Chondrocyte (in vitro differentiated cells): ENCODE data around the gene PRKAR1A. TPM values are rescaled to one million over a fixed set of nuclear protein-coding genes. Genes with fewer than 3 reads are reported as not detected.
A peak's percentile ranks its signal among the peaks of the same experiment; 100 is the strongest.
"Not testable (repeated sequence)": the region's sequence is repeated elsewhere in the genome, so short reads cannot be mapped to it uniquely, and the experiment has no call there.

Source experiments
- DNase-seq: peaks from one replicate; pipeline ENCODE4 v3.0.0; 2021; ENCODE audit warnings: mixed read lengths, low spot score
- H3K27ac Mint-ChIP-seq: one replicate; pipeline ENCODE4 v1.8.0; 2021; ENCODE audit warnings: mild to moderate bottlenecking, moderate library complexity, mixed read lengths; ENCODE audit not compliant: unreplicated experiment
- H3K27me3 Mint-ChIP-seq: 2 replicates; pipeline ENCODE4 v1.8.0; 2021; ENCODE audit warnings: low read depth, mixed read lengths
- H3K36me3 Mint-ChIP-seq: 2 replicates; pipeline ENCODE4 v1.8.0; 2021; ENCODE audit warnings: low read depth, mixed read lengths
- H3K4me1 Mint-ChIP-seq: 2 replicates; pipeline ENCODE4 v1.8.0; 2021; ENCODE audit warnings: low read depth, mild to moderate bottlenecking, mixed read lengths
- H3K4me3 Mint-ChIP-seq: one replicate; pipeline ENCODE4 v1.8.0; 2021; ENCODE audit warnings: mild to moderate bottlenecking, moderate library complexity, mixed read lengths; ENCODE audit not compliant: unreplicated experiment
- H3K9me3 Mint-ChIP-seq: 2 replicates; pipeline ENCODE4 v1.8.0; 2021; ENCODE audit warnings: low read depth, mixed read lengths
- CTCF ChIP-seq: fragments of 200-600 bp; sonication (generic); IDR thresholded peaks from 2 replicates; pipeline ENCODE4 v1.5.0; 2021; ENCODE audit warnings: antibody characterized with exemption, mild to moderate bottlenecking, moderate library complexity
- total RNA-seq: library from RNA; stranded (reverse); gene quantifications from 3 replicates; pipeline ENCODE4 v1.2.1, GENCODE V29; 2021

The PRKAR1A gene
- total RNA-seq, 1 donor from 2014 or later = 269 TPM

DNA sequence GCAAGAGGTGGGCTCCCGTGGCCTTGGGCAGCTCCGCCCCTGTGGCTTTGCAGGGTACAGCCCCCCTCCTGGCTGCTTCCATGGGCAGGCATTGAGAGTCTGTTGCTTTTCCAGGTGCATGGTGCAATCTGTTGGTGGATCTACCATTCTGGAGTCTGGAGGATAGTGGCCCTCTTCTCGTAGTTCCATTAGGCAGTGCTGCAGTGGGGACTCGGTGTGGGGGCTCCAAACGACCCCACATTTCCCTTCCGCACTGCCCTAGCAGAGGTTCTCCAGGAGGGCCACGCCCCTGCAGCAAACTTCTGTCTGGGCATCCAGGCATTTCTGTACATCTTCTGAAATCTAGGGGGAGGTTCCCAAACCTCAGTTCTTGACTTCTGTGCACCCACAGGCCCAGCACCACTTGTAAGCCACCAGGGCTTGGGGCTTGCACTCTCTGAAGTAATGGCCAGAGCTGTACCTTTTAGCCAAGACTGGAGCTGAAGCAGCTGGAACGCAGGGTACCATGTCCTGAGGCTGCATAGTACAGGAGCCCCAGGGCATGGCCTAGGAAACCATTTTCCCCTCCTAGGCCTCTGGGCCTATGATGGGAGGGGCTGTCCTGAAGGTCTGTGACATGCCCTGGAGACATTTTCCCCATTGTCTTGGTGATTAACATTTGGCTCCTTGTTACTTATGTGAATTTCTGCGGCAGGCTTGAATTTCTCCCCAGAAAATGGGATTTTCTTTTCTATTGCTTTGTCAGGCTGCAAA lies 6.0 kb downstream of the PRKAR1A start:
- Mint-ChIP-seq H3K4me3 (no peak overlapping the region), H3K27me3 (no peaks in the 10 kb centered on the region), H3K9me3 (no peaks in the 10 kb centered on the region), H3K4me1 (peaks cover 57% of the 10 kb centered on the region), H3K27ac (no peak overlapping the region), H3K36me3 (peaks cover 27% of the 10 kb centered on the region)
- TF ChIP-seq CTCF = no peak
- no peak for DNase-seq

DNA sequence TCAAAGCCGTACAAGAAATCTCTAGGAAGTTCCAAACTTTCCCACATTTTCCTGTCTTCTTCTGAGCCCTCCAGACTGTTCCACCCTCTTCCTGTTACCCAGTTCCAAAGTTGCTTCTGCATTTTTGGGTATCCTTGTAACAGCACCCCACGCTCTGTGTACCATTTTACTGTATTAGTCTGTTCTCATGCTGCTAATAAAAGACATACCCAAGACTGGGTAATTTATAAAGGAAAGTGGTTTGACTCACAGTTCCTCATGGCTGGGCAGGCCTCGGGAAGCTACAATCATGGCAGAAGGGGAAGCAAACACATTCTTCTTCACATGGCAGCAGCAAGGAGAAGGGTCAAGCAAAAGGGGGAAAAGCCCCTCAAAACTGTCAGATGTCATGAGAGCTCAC lies 6.8 kb downstream of the PRKAR1A start:
- peaks cover 49% of the 10 kb centered on the region for H3K4me1 Mint-ChIP-seq
- H3K4me3 Mint-ChIP-seq, H3K27me3 Mint-ChIP-seq, H3K9me3 Mint-ChIP-seq, DNase-seq: not testable (repeated sequence)
- H3K36me3 Mint-ChIP-seq = peaks cover 33% of the 10 kb centered on the region
- H3K27ac Mint-ChIP-seq = peak overlapping the region; percentile 59

DNA sequence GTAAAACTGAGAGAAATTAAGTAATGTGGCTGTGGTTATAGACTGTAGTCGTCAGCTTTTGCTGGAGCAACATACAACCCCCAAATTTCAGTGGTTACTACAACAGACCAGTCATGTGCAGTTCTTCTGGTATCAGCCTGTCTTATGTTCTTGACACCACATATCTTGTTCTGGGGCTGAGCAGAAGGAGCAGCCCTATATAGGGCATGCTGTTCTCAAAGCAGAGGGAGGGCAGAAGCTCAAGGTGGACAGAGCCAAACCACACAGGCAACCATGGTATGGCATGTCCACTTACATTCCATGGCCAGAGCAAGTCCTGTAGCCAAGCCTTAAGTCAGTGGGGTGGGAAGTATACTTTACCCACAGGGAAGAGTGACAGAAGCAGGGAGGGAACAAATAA lies 7.7 kb downstream of the PRKAR1A start:
- peaks cover 40% of the 10 kb centered on the region for H3K4me1 Mint-ChIP-seq
- H3K27me3 Mint-ChIP-seq = no peaks in the 10 kb centered on the region
- H3K9me3 Mint-ChIP-seq = no peaks in the 10 kb centered on the region
- TF ChIP-seq CTCF = no peak
- no peak overlapping the region for H3K4me3 Mint-ChIP-seq
- peaks cover 39% of the 10 kb centered on the region for H3K36me3 Mint-ChIP-seq
- no peak overlapping the region for H3K27ac Mint-ChIP-seq
- no peak for DNase-seq

DNA sequence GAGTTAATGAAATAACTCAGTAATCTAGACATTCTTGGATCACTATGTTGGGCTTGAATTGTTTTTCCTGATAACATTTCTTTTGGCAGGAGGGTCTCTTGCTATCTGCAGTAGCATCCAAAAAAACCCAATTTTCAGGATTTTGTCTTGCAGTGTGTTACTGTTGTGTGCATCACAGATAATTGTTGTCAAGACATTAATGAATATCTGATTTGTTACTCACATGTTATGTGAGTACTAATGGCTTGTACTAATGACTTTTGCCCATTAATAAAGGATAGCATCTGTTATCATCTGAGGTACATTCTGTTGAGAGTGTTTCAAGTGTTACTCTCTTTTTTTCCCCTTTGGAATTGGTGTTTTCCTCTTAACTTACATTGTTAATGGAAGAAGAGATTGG lies 10.0 kb downstream of the PRKAR1A start:
- no peaks in the 10 kb centered on the region for H3K27me3 Mint-ChIP-seq
- H3K9me3 Mint-ChIP-seq = no peaks in the 10 kb centered on the region
- no peak overlapping the region for H3K4me3 Mint-ChIP-seq
- no peak overlapping the region for H3K27ac Mint-ChIP-seq
- H3K4me1 Mint-ChIP-seq = peaks cover 22% of the 10 kb centered on the region
- DNase-seq = no peak
- H3K36me3 Mint-ChIP-seq = peaks cover 44% of the 10 kb centered on the region
- no peak for TF ChIP-seq CTCF

- Mint-ChIP-seq H3K36me3 (peaks cover 63% of the 10 kb centered on the region), H3K4me3 (no peak overlapping the region), H3K4me1 (peaks cover 6% of the 10 kb centered on the region), H3K27ac (no peak overlapping the region), H3K9me3 (no peaks in the 10 kb centered on the region), H3K27me3 (no peaks in the 10 kb centered on the region)
- no peak for DNase-seq
- no peak for TF ChIP-seq CTCF
These were observed 14.3 kb downstream of the PRKAR1A start for GRCh38 chr17:68526548-68526947.

DNA sequence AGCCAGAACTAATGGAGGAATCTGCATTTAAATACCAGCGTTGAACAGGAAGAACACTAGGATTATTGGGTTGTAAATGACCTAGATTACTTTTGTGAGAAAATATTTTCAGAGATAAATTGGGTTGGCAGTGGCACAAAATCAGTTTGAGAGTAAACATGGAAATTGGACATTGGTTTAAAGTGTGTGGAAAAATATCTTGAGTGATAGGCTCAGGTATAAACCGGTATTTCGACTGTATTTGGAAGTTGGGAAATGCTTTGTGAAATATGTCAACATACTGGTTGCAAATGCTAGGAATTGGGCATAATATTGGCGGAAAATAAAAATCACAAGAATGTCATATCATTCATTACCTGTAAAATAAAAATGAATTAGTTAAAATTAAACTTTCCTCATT lies 15.1 kb downstream of the PRKAR1A start:
- H3K9me3 Mint-ChIP-seq = no peaks in the 10 kb centered on the region
- no peak overlapping the region for H3K4me3 Mint-ChIP-seq
- H3K27me3 Mint-ChIP-seq = no peaks in the 10 kb centered on the region
- H3K4me1 Mint-ChIP-seq = peaks cover 1% of the 10 kb centered on the region
- peaks cover 60% of the 10 kb centered on the region for H3K36me3 Mint-ChIP-seq
- no peak for TF ChIP-seq CTCF
- no peak overlapping the region for H3K27ac Mint-ChIP-seq
- no peak for DNase-seq
